Breast epithelium (tissue), 3 donors: ENCODE measurements around the gene MDGA2.

Experiments
- POLR2A ChIP-seq: fragments of 450-650 bp; IDR thresholded peaks from one replicate; pipeline ENCODE4 v1.6.1; 2016; ENCODE audit warnings: antibody characterized with exemption, mild to moderate bottlenecking, moderate library complexity
- TF ChIP-seq, protein P1 (sequence below), 3 donors: fragments of 450-650 bp; IDR thresholded peaks; one replicate each; pipeline ENCODE4 v1.5.1; 2016 to 2017; ENCODE audit warnings: antibody characterized with exemption in 3 of 3, mild to moderate bottlenecking in 3 of 3, moderate library complexity in 3 of 3

DNA sequence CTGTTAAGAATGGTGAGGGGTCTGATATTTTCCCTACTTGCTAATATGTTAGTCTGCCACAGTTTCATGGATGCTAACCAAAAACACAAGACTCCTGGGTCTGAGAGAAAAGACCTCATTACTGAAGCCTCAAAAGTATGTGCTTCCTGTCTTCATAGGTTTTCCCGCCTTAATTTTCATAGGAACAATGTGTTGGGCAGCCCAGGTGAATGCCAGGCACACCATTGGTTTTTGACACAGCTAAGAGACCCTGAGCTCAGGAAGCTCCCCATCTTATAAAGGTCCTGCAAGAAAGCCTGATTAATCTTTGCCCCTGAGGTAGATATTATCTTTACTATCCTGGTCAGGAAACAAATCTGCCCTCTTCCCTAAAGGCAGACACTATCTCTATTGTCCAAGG lies 464.1 kb downstream of the MDGA2 start:
- TF ChIP-seq, protein P1, sequence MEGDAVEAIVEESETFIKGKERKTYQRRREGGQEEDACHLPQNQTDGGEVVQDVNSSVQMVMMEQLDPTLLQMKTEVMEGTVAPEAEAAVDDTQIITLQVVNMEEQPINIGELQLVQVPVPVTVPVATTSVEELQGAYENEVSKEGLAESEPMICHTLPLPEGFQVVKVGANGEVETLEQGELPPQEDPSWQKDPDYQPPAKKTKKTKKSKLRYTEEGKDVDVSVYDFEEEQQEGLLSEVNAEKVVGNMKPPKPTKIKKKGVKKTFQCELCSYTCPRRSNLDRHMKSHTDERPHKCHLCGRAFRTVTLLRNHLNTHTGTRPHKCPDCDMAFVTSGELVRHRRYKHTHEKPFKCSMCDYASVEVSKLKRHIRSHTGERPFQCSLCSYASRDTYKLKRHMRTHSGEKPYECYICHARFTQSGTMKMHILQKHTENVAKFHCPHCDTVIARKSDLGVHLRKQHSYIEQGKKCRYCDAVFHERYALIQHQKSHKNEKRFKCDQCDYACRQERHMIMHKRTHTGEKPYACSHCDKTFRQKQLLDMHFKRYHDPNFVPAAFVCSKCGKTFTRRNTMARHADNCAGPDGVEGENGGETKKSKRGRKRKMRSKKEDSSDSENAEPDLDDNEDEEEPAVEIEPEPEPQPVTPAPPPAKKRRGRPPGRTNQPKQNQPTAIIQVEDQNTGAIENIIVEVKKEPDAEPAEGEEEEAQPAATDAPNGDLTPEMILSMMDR (IDR thresholded peaks at IDR 0.05): no peak
- no peak for TF ChIP-seq POLR2A
